Hematopoietic multipotent progenitor cell (in vitro differentiated cells): ENCODE results near the gene GRK6. TPM values are rescaled to one million over a fixed set of nuclear protein-coding genes. Genes with fewer than 3 reads are reported as not detected.
A peak's percentile ranks its signal among the peaks of the same experiment; 100 is the strongest.

Experiments used
- DNase-seq, 3 donors: peaks; one replicate each; pipeline ENCODE4 v3.0.0-alpha.2; 2011 to 2015; ENCODE audit warnings: low read depth in 2 of 3, low spot score in 2 of 3
- total RNA-seq: library from RNA; depleted of rRNA; stranded (reverse); fragments of >200 nt; gene quantifications from one replicate; pipeline ENCODE4 v1.2.3, GENCODE V29; 2012

The GRK6 gene
- total RNA-seq = 98.0 TPM

- peak in 1 of 3 donors; percentile 57 for DNase-seq
Observed at GRCh38 chr5:177426566-177427210, at the start of gene GRK6. TSS of gene GRK6 (plus strand) at chr5:177426676. CDS start at chr5:177426846, 170 bp downstream.

- DNase-seq = no peak
Observed at GRCh38 chr5:177377851-177378776, 48.4 kb upstream of the GRK6 start.

GRCh38 chr5:177378884-177379883 is 47.3 kb upstream of the GRK6 start:
- DNase-seq = peak in 1 of 3 donors; percentile 67

GRCh38 chr5:177380805-177381126 is 45.7 kb upstream of the GRK6 start:
- DNase-seq = no peak

GRCh38 chr5:177382423-177383029 is 44.0 kb upstream of the GRK6 start:
- DNase-seq = peak in 2 of 3 donors; percentile 69 to 72

- DNase-seq = no peak
Observed at GRCh38 chr5:177383181-177383580, 43.3 kb upstream of the GRK6 start.

GRCh38 chr5:177384134-177384533 is 42.3 kb upstream of the GRK6 start, which contains the start of gene SLC34A1:
TSS of gene SLC34A1 (plus strand) at chr5:177384434. CDS start at chr5:177385742, 1,308 bp downstream.
- no peak for DNase-seq

- no peak for DNase-seq
Observed at GRCh38 chr5:177385720-177386119, 40.8 kb upstream of the GRK6 start.

- no peak for DNase-seq
Observed at GRCh38 chr5:177386542-177386941, 39.9 kb upstream of the GRK6 start.

GRCh38 chr5:177387405-177387804 is 39.1 kb upstream of the GRK6 start:
- no peak for DNase-seq

- no peak for DNase-seq
Observed at GRCh38 chr5:177388521-177389052, 37.9 kb upstream of the GRK6 start.

- peak in 2 of 3 donors; percentile 9 to 44 for DNase-seq
Observed at GRCh38 chr5:177389241-177390169, 37.0 kb upstream of the GRK6 start.

- DNase-seq = peak; percentile 87 to 94 (median 87)
Observed at GRCh38 chr5:177390363-177391300, 35.8 kb upstream of the GRK6 start.

GRCh38 chr5:177392765-177393164 is 33.7 kb upstream of the GRK6 start:
- DNase-seq = no peak

- peak in 2 of 3 donors; percentile 36 to 46 for DNase-seq
Observed at GRCh38 chr5:177393206-177393765, 33.2 kb upstream of the GRK6 start.

GRCh38 chr5:177393990-177394389 is 32.5 kb upstream of the GRK6 start:
- no peak for DNase-seq

- no peak for DNase-seq
Observed at GRCh38 chr5:177396078-177396477, 30.4 kb upstream of the GRK6 start.
